Thoracic aorta (tissue), 2 donors: ENCODE data around the gene CEACAM1. TPM values are rescaled to one million over a fixed set of nuclear protein-coding genes. Genes with fewer than 3 reads are reported as not detected.
"Not testable (repeated sequence)": the region's sequence is repeated elsewhere in the genome, so short reads cannot be mapped to it uniquely, and the experiment has no call there.

Experiments used
- ATAC-seq: fragments of 150-250 bp; one replicate; pipeline ENCODE4 v1.8.0; 2017; ENCODE audit warnings: low read depth; ENCODE audit not compliant: insufficient number of reproducible peaks, low FRiP score
- DNase-seq: peaks from one replicate; pipeline ENCODE4 v3.0.0-alpha.2; 2020; ENCODE audit warnings: low spot score
- H3K27ac ChIP-seq, 2 donors: fragments of 200-600 bp; sonication (generic); 1 replicate in 1 of 2; 2 replicates in 1 of 2; pipeline ENCODE4 v1.5.1; 2016; ENCODE audit warnings: mild to moderate bottlenecking in 2 of 2, moderate library complexity in 2 of 2
- H3K27me3 ChIP-seq: fragments of 200-600 bp; sonication (generic); replicated peaks from 2 replicates; pipeline ENCODE4 v1.6.0; 2016; ENCODE audit warnings: mild to moderate bottlenecking; ENCODE audit not compliant: insufficient read depth
- H3K36me3 ChIP-seq: fragments of 200-600 bp; sonication (generic); one replicate; pipeline ENCODE4 v1.5.1; 2016
- H3K4me1 ChIP-seq, 2 donors: fragments of 200-600 bp; sonication (generic); 1 replicate in 1 of 2; 2 replicates in 1 of 2; pipeline versions ENCODE4 v1.5.1 to v1.6.0; 2016; ENCODE audit warnings: low read depth in 2 of 2, mild to moderate bottlenecking in 1 of 2; ENCODE audit not compliant: control insufficient read depth in 1 of 2
- H3K4me3 ChIP-seq: fragments of 200-600 bp; sonication (generic); 2 replicates; pipeline ENCODE4 v1.5.1; 2016; ENCODE audit warnings: mild to moderate bottlenecking
- H3K9me3 ChIP-seq: fragments of 200-600 bp; sonication (generic); 2 replicates; pipeline ENCODE4 v1.5.1; 2016
- CTCF ChIP-seq: fragments of 200-600 bp; sonication (generic); IDR thresholded peaks from one replicate; pipeline ENCODE4 v1.5.1; 2019; ENCODE audit warnings: antibody characterized with exemption
- total RNA-seq, 2 donors: library from RNA; depleted of rRNA; stranded (reverse); fragments of >200 nt; gene quantifications; one replicate each; pipeline versions ENCODE4 v1.1.0 to v1.2.3, GENCODE V29; 2016

CEACAM1 gene
- total RNA-seq, 2 donors from 2014 or later: 2.2 to 4.6 TPM

- Histone ChIP-seq H3K36me3 (no peaks in the 10 kb centered on the region), H3K27me3 (no peaks in the 10 kb centered on the region), H3K9me3 (no peaks in the 10 kb centered on the region), H3K27ac (no peak overlapping the region), H3K4me3 (no peak overlapping the region), H3K4me1 (no peaks in the 10 kb centered on the region)
- DNase-seq (no peak), ATAC-seq (peak; percentile 14)
- TF ChIP-seq CTCF: peak; percentile 36
These were observed 1.0 kb upstream of the CEACAM1 start for GRCh38 chr19:42529248-42529764.

DNA sequence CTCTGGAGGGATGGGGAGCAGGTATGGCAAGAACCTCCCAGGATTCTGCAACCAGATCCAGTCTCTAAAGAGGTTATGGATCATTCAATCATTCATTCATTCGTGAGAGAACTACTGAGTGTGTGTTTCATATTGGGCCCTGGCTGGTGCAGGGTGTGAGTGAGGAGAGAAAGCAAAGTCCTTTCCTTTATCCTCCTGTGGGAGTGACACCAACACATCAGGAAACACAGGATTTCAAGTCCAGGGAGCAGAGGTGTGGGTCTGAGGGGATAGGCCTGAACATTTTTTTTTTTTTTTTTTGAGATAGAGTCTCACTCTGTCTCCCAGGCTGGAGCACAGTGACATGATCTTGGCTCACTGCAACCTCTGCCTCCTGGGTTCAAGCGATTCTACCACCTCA is 3.3 kb downstream of the CEACAM1 start:
- DNase-seq (no peak), ATAC-seq (no peak)
- H3K36me3 ChIP-seq: no peaks in the 10 kb centered on the region
- H3K9me3 ChIP-seq: no peaks in the 10 kb centered on the region
- no peaks in the 10 kb centered on the region for H3K27me3 ChIP-seq
- no peak overlapping the region for H3K4me3 ChIP-seq
- TF ChIP-seq CTCF: no peak
- no peaks in the 10 kb centered on the region for H3K4me1 ChIP-seq
- H3K27ac ChIP-seq: no peak overlapping the region

DNA sequence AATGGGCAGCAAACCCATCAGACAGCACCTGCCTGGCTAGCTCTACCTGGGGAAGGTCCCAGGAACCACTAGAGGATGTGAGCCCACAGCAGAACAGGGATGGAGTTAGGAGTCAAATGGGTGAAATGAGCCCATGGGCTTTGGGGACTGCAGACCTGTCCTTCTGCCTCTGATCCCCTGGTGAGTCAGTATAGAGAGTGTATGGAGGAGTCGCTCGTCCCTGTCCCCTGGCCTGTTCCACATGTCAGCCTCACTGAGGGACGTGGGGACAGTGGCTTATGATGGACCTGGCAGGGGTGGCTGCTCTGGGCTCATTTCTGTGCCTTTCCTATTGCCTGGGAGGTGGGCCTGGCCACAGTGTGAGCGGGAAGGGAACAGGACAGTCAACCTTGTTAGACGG is 4.0 kb downstream of the CEACAM1 start:
- H3K27ac ChIP-seq: no peak overlapping the region
- TF ChIP-seq CTCF: no peak
- H3K9me3 ChIP-seq: no peaks in the 10 kb centered on the region
- H3K36me3 ChIP-seq: no peaks in the 10 kb centered on the region
- H3K4me1 ChIP-seq: no peaks in the 10 kb centered on the region
- no peak for DNase-seq
- H3K4me3 ChIP-seq: no peak overlapping the region
- no peak for ATAC-seq
- no peaks in the 10 kb centered on the region for H3K27me3 ChIP-seq

- H3K27me3 ChIP-seq, H3K9me3 ChIP-seq, H3K27ac ChIP-seq, H3K36me3 ChIP-seq, H3K4me1 ChIP-seq, ATAC-seq, DNase-seq, H3K4me3 ChIP-seq: not testable (repeated sequence)
These were observed 6.0 kb downstream of the CEACAM1 start for GRCh38 chr19:42522262-42522661.

- no peaks in the 10 kb centered on the region for H3K36me3 ChIP-seq
- no peak for ATAC-seq
- no peaks in the 10 kb centered on the region for H3K4me1 ChIP-seq
- no peak overlapping the region for H3K4me3 ChIP-seq
- no peaks in the 10 kb centered on the region for H3K9me3 ChIP-seq
- no peak for DNase-seq
- no peak overlapping the region for H3K27ac ChIP-seq
- TF ChIP-seq CTCF: no peak
- no peaks in the 10 kb centered on the region for H3K27me3 ChIP-seq
These were observed 6.8 kb downstream of the CEACAM1 start for GRCh38 chr19:42521346-42522030.

- no peak for TF ChIP-seq CTCF
- Histone ChIP-seq H3K27me3 (no peaks in the 10 kb centered on the region), H3K4me1 (no peaks in the 10 kb centered on the region), H3K27ac (no peak overlapping the region), H3K36me3 (no peaks in the 10 kb centered on the region), H3K4me3 (no peak overlapping the region), H3K9me3 (no peaks in the 10 kb centered on the region)
- ATAC-seq (no peak), DNase-seq (no peak)
These were observed 9.2 kb downstream of the CEACAM1 start for GRCh38 chr19:42519108-42519507.
